NCI-H446 treated with DMSO at 0.1 percent for 48 hours (cell line): ENCODE measurements around the gene CNTNAP2.
"Not testable (repeated sequence)": the region's sequence is repeated elsewhere in the genome, so short reads cannot be mapped to it uniquely, and the experiment has no call there.

ENCODE experiments used
- DNase-seq: peaks from one replicate; lab custom pipeline; 2025; lab: John Stamatoyannopoulos, UW

The CNTNAP2 gene

DNA sequence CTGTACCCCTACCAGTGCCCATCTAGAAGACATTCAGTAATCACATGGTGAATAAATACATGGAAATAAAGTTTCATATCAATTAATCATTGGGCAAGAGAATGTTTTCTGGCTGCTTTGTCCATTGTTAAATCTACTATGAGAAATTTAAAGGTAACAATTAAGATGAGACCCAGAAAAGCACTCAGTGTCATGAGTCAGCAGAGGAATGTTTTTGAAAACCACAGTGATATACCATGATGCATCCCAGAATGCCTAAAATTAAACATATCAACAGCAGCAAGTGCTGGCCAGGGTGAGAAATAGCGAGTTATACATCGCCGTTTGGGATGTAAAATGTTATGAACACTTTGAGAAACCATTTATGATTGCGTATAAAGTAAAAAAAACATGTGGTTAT is 1648.7 kb downstream of the CNTNAP2 start:
- no peak for DNase-seq

DNA sequence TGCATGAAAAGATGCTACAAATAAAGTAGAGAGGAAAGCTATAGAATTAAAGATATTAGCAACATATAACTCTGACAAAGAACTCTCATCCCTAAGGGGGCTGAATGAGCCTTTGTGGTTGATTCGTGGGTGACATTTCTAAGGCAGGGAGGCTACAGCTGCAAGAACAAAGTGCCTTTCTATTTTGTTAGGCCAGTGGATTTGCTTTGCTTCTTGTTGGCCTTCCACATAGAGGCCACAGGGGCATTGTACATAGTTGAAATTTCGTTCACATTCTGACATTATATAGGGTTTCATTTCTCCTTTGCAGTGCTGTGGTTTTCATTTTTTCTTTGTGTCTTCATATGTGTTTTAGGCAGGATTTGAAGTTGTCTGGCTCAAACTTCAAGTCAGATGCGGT is 1654.7 kb downstream of the CNTNAP2 start:
- DNase-seq = no peak

GRCh38 chr7:147774461-147774860 is 1657.9 kb downstream of the CNTNAP2 start:
- DNase-seq = no peak

GRCh38 chr7:147775516-147776284 is 1659.1 kb downstream of the CNTNAP2 start:
- no peak for DNase-seq

DNA sequence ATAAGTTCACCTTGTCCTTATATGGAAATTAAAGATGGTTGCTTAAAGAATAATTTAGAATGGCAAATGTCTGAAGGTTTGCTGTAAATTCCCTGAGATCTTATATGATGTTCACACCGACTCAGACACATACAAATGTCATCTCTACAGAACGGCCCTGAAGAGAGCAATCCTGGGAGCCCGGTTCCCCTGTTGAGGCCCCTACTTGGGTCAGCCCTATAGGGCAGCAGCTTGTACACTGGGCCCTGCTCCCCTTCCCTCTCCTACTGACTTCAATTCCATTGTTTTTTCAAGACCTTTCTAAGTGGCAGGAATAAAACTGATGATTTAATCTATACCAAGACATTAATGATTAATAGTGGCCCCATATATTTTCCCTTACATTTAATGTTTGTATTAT is 1660.7 kb downstream of the CNTNAP2 start:
- DNase-seq = no peak

DNA sequence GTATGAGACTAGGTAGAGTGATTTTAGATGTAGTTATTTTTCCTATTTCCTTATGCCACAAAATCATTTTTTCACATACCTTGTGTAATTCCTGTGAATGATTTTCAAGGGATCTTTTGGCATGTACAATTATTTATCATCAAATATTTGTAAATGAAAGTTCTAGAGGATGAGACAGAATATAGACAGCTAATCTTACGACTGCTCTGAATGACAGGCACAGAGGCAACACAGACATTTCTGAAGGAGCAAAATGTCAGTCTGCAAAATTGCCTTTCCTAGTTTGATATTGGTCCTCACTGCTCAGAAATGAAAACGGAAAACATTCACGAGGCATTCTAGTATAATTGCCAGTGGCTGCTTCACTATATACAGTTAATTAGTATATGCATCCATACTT is 1663.3 kb downstream of the CNTNAP2 start:
- no peak for DNase-seq

DNA sequence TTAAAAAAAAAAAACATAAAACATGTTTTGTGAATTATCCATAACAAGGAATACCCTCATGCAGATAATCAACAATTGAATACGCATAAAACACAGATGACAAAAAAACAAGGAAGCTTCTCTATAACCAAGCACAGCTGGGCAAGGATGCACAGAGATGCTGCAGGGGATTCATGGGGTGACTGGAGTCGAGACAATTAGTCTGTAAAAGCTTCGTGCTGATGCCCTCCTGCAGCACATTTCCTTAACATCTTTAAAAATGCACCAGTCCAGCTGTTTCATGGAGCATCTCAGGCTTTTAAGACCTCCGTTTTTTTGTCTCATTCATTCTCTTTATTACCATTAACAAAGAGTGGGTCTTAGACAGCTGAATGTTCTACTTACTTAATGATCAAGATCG is 1680.0 kb downstream of the CNTNAP2 start:
- no peak for DNase-seq

DNA sequence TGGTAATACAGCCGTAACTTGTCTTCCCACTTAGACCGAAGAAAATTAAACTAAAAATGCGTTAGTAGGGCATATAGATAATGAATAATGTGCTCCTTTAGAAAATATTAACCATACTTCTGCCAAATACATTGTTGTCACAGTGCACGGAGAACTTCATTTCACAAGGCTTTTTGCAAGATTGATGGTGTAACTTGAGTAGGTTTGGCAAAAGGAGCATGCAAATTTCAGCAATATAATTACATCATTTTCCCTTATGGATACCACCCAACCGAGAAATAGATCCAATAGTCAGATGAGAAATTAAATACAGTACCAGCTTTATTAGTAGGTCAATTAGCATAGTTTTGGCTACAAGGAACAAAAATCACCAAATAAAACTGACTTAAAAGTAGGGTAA is 1681.4 kb downstream of the CNTNAP2 start:
- peak; percentile 49 for DNase-seq

GRCh38 chr7:147801762-147802161 is 1685.2 kb downstream of the CNTNAP2 start:
- DNase-seq = not testable (repeated sequence)

- DNase-seq = no peak
Measured at GRCh38 chr7:147803151-147803550, 1686.5 kb downstream of the CNTNAP2 start.

DNA sequence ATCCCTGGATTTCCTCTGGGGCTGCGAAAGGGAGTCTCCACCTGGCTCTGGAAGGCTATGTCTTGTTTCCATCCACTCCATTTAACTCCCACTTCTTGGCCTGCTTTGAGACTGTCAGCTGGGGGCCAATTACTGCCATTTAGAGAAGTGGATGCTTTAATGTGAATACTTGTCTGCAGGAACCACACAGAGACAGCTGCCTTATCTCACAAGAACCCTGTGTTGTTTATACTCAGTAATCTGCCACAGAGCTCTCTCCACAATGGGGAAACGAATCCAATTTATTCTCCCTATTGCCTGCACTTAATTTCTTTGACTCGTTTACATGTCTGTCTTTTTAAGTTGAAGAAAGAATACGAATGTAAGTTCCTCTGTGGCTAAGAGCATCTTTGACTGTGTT is 1687.0 kb downstream of the CNTNAP2 start:
- DNase-seq = peak; percentile 82

DNA sequence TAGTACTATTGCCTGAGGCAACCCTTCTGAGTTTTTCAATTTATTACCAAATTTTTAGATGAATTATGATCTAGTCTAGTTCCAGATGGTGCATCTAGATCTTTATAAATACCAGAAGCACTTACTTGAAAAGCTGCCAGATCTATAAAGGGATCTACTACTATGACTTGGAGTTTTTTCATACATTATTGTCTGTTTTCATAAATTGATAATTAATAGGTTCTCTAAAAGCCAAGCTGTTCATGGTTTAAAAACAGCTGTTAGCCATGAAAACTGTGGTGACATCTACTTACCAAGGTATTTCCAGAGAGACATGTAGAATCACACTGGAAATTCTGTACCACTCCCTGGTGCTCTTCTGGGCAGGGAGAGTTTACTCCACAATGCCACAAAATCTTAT is 1687.4 kb downstream of the CNTNAP2 start:
- DNase-seq = peak; percentile 84

GRCh38 chr7:147805996-147806576 is 1689.5 kb downstream of the CNTNAP2 start:
- DNase-seq = no peak

- peak; percentile 49 for DNase-seq
Measured at GRCh38 chr7:147809786-147810185, 1693.2 kb downstream of the CNTNAP2 start.

DNA sequence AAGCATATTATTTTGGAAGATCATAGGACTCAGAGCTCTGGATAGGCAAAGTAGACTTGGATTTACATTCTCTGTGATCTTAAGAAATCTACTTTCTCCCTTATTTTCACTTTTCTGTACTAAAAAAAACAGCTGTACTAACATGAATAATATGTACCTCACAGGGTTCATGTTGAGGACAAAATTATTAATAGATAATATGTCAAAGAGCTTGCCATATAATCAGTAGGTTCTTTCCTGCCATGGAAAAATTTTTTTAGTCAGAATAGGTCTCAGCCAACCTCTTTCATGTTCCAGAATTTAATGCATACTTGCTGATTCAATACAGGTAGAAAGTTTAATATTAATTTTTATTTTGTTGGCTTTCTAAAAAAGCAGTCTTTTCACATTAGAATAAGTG is 1693.7 kb downstream of the CNTNAP2 start:
- DNase-seq = no peak

GRCh38 chr7:147811923-147812322 is 1695.3 kb downstream of the CNTNAP2 start:
- DNase-seq = no peak

GRCh38 chr7:147813316-147813715 is 1696.7 kb downstream of the CNTNAP2 start:
- no peak for DNase-seq

DNA sequence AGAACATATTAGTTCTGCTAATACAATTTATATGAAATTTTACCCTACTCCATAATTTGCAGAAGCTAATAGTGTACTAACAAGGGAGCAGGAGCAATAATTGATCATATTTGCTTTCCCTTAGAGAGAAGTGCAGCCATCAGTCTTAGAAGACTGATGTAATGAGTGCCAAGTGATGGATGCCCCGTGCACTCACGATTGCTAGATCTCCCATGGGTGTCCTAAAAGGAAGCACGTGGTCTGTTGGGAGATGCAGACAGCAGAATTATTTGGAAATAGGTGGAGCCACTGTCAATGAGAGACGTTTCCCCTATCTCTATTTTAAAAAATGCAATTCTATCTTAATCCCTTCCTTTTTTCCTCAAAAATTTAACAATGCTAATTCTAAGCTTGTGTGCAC is 1701.7 kb downstream of the CNTNAP2 start:
- no peak for DNase-seq

- DNase-seq = no peak
Measured at GRCh38 chr7:147824671-147825070, 1708.1 kb downstream of the CNTNAP2 start.

DNA sequence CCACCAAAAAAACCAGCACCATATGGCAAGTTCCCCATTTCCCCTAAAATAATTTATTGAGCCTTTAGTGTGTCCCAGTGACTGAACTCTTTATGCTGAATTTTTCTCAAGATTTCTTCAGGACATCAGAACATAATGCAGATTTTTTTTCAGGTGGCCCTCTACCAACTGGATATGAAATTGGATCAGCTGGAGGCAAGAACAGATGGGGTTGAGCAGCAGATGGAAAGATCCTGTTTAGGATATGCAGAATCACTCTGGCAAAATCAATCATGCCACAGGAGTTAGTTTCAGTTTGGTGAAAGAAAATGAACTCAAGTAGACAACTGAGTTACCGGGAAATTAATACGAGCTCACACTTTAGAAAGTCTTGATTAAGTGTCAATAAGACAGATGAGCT is 1712.4 kb downstream of the CNTNAP2 start:
- peak; percentile 47 for DNase-seq

- DNase-seq = no peak
Measured at GRCh38 chr7:147833557-147833956, 1717.0 kb downstream of the CNTNAP2 start.

- no peak for DNase-seq
Measured at GRCh38 chr7:147833970-147834369, 1717.4 kb downstream of the CNTNAP2 start.

- no peak for DNase-seq
Measured at GRCh38 chr7:147852833-147853232, 1736.2 kb downstream of the CNTNAP2 start.
